KG1 (cell line): ENCODE measurements around the gene NR1I2.

Experiments
- DNase-seq: peaks from one replicate; lab custom pipeline; 2025; lab: John Stamatoyannopoulos, UW

The NR1I2 gene

DNA sequence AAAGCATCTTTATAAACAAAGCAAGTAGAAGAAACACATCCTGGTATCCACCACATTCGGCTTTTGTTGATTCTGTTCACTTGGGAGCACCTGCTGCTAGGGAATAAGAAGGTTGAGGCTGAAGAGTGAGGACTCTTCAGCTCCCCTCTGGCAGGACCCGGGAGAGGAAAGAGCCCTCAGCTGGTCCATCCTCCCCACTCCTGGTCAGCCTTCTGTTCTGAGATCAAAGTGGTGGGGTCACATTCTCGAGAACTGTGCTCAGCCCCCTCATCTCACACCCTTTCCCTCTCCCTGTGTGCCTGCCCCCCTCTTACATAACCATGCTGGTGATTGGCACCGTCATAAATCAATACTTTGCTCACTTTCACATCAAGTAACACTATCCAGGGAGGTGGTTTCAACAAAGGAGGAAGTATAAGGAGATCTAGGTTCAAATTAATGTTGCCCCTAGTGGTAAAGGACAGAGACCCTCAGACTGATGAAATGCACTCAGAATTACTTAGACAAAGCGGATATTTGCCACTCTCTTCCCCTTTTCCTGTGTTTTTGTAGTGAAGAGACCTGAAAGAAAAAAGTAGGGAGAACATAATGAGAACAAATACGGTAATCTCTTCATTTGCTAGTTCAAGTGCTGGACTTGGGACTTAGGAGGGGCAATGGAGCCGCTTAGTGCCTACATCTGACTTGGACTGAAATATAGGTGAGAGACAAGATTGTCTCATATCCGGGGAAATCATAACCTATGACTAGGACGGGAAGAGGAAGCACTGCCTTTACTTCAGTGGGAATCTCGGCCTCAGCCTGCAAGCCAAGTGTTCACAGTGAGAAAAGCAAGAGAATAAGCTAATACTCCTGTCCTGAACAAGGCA, at the start of gene NR1I2:
Gene NR1I2 (plus strand): TSS at position 772 of the 869 bp plus-strand sequence.
- DNase-seq, result no peak

DNA sequence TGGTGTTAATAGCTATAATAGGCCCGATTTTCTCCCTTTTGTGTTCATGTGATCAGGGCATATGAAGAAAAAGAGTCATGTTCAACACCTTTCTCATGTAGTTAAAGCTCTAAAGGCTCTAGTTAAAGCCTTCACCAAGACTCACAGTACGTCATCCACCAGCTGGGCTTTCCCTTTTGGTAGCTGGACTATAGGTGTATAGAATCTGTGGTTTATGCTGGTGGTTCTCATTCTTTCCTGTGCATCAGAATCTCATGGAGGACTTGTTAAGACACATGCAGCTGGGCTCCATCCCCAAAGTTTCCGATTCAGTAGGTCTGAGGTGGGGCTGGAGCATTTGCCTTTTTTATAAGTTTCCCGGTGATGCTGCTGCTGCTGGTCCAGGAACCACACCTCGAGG, 48.1 kb upstream of the NR1I2 start:
- no peak for DNase-seq

DNA sequence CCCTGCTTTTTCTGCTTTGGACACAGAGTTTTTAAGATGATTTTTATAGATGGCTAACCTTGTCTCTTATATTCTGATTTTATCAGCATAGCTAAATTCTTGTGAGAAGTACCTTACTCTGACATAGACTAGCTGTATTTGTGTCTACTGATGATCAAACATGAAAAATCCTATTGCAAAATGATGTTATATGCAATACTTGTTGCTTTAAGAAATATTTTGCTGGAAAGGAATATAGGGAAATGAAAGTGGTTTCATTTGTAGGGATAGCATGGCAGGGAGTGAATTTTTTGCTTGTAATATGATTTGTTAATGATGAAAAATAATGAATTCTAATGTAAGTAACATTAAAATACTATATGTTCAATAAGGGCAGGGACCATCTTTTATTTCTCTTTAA, 43.2 kb upstream of the NR1I2 start:
- no peak for DNase-seq

DNA sequence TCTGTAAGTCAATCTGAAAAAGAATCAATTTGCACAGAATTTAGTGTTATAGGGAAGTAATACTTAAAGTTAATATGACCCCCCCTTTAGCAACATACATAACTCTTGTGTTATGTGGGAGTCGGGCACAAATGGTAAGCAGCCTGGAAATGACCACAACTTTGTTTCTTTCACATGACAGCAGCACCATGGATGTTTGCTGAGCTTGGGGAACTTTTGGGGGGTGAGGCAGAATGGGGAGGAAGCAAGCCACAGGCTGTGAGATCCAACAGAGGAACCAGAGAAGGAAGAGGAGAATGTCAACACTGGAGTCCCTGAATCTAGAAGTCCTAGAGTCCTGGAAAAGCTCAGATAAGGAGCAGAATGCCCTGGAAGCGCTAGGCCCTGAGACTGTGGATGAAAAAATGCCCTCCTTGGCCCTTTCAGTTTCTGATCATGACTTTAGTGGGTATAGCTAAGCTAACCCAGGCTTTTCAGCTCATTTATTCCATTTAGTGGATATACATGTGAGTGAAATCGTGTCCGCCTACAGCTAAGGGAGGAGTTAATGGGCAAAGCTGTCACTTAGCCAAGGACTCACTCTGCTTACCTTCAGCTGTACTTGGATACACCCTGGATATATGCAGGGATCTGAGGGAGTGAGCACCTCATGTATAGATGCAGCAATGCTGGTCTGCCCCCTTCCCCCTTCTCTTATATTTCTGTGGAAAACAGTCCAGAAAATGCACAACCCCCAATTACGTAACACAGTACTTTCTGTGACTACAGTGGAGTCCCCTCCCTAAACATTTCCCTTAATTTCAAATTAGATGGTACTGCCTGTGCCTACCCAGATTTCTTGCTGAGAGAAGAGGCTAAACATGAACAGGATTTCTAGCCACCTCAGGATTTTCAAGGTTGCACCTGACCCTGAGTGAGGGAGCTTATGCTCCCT, 40.0 kb upstream of the NR1I2 start:
- DNase-seq, result no peak

DNA sequence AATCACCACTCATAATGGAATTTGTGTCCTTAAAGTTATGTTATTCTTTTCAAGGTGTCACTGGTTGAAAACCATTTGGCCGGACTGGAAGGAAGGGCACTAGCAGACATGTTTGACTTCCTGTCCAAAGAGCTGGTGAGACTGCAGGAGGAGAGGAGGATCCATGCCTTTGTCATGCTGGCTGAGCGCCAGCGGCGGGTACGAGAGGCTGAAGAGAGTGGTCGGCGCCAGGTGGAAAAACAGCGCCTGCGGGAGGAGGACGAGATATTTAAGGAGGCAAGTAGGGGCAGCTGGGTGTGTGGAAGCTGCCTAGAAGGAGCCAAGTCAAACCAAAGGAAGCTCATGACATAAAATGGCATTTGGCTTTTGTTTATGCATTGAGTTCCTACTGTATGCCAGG, 38.0 kb upstream of the NR1I2 start:
- no peak for DNase-seq

DNA sequence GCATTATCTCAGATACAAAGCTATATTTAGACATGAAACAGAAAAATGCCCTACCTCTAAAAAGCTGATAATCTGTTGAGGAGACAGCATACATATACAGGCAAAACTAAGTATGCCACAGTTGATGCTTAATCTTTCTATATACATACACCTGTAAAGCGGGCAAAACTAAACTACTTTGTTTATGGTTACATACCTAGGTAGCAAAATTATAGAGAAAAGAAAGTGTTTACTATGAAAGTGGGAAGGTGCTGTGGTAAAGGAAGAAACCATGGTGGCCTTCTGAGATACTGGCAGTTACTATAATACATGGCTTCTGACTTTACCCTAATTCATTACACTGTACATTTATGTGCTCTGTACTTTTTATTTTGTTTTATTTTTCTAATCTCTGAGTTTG, 36.0 kb upstream of the NR1I2 start:
- DNase-seq, result no peak

DNA sequence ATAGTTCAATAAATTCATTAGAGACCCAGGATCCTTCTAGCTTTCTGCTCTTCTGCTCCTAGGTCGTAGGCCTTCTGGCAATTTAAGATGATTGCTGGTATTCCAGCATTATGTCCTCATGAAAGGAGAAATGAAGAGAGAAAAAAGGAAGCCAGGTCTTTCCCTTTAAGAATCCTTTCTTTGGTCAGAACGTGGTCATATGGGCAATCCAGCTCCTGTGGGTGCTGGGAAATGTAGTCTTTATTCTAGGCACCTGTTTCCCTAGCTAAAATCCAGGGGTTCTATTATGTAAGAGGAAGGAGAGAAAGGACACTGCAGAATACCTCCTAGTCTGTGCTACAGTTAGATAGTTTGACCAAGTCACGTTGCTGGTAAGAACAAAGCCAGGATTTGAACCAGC, 35.5 kb upstream of the NR1I2 start:
- DNase-seq, result no peak

DNA sequence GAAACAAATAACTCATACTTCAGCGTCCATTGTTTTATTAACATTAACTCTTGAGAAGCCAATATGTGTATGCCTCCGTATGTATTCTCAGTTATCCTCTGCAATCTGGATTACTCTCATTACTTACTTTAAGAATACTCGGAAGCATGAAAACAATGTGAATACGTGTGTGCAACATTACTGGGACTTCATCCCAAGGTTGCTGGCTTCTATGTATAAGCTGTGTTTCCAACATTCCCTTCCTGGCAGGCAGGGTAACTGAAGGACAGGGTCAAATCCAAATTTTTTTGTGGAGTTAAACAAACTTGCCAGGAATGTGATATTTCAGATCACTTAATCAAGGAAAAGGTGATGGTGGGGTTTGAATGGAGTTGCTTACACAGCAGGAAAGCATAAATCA, 34.5 kb upstream of the NR1I2 start:
- DNase-seq, result no peak

DNA sequence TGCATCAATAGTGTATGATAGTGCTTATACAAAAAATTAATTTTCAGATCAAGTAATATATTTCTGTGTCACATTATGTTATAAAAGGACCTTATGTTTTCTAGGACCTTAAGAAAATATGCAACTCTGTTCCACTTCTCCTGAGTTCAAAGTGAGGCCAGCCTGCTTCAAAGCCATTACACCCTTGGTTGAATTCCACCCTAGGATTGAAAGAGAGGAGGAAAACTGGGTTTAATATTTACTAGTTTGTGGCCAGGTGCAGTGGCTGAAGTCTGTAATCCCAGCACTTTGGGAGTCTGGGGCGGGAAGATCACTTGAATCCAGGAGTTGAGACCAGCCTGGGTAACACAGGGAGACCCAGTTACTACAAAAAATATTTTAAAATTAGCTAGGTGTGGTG, 32.9 kb upstream of the NR1I2 start:
- DNase-seq, result no peak

DNA sequence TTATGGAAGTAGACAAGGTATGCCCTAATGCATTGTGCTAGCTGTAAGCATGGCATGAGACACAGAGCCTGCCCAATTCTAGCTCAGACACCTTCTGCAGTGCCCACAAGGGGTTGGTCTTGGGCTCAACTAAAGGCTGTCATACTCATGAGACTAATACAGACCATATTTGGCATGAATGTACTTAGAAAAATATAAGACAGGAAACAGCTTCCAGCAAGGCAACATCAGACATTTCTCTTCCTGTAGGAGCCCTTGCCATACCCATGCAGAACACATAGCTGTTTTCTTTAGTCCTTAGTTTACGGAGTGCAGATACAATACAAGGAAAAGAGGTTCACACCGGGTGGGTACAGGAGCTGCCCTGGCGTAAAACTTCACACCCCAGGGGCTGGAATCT, 30.5 kb upstream of the NR1I2 start:
- DNase-seq, result no peak

DNA sequence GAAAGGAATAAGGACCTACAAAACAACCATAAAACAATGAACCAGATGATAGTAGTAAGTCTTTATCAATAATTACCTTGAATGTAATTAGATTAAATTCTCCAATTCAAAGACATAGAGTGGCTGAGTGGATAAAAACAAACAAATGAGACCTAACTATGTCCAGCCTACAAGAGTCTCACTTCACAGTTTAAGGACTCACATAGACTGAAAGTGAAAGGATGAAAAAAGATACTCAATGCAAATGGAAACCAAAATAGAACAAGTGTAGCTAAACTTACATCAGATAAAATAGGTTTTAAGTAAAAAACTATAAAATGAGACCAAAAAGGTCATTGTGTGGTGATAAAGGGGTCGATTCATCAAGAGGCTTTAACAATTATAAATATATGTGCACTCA, 21.9 kb upstream of the NR1I2 start:
- no peak for DNase-seq

DNA sequence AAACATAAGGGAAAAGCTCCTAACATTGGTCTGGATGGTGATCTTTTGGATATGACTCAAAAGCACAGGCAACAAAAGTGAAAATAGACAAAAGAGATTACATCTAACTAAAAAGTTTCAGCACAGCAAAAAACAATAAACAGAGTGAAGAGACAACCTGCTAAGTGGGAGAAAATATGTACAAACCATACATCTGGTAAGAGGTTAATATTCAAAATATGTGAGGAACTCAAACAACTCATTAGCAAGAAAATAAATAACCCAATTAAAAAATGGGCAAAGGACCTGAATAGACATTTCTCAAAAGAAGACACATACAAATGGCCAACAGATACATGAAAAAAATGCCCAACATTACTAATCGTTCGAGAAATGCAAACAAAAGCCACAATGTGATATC, 19.0 kb upstream of the NR1I2 start:
- DNase-seq, result no peak

DNA sequence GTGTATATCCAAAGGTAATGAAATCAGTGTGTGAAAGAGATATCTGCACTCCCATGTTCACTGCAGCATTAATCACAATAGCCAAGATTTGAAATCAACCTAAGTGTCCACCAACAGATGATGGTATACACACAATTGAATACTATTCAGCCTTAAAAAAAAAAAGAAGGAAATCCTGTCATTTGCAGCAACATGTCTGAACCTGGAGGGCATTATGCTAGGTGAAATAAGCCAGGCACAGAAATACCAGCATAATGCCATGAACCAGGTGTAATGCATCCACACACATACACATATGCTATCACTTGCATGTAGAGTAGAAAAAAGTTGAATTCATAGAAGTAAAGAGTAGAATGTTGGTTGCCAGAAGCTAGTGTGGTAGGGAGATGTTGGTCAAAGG, 18.4 kb upstream of the NR1I2 start:
- no peak for DNase-seq

DNA sequence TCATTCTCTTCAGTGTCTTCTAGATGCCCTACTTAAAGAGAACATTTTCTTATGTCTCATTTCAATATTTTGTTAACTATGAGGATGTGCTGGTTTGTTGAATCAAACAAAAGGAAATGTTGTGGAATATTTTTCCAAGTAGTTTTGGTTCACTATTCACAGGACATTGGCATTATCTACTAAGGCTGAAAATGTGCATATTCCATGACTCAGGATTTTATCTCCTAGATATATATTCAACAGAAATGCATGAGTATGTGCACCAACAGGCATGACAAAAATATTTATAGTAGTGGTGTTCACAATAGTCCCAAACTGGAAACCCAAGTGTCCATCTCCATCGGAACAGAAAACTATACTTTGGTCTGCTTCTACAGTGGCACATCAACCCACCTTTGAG, 16.7 kb upstream of the NR1I2 start:
- no peak for DNase-seq

DNA sequence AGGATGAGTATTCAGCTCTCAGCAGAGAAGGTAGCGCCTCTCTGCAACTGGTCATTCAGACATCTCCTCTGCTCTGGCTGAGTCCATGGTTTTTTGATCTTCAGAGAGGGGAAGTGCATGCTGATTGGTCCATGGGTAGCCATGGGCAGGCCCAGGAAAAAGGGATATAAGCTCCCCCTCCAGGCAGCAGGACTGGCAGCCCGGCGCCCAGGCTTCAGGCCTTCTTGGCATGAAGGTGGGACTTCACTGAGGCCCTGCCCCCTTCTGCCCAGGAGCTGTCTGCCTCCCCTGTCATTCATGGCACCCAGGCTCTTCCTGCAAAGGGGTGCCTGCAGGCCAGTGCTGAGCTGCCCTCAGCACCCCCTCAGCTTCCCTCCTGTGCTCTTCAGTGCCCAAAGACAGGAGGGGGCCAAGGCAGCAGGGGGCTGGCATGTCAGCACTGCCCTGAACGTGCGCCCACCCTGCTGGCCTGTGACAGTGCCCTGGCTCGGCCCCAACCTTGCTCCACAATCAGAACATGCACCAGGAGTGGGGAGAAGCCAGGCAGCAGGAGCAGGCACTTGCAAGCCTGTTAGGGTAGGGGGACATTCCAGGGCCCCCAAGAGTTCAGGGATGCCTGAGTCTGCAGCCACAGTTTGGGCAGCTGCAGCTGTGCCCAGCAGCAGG, 13.8 kb upstream of the NR1I2 start:
- DNase-seq, result no peak

DNA sequence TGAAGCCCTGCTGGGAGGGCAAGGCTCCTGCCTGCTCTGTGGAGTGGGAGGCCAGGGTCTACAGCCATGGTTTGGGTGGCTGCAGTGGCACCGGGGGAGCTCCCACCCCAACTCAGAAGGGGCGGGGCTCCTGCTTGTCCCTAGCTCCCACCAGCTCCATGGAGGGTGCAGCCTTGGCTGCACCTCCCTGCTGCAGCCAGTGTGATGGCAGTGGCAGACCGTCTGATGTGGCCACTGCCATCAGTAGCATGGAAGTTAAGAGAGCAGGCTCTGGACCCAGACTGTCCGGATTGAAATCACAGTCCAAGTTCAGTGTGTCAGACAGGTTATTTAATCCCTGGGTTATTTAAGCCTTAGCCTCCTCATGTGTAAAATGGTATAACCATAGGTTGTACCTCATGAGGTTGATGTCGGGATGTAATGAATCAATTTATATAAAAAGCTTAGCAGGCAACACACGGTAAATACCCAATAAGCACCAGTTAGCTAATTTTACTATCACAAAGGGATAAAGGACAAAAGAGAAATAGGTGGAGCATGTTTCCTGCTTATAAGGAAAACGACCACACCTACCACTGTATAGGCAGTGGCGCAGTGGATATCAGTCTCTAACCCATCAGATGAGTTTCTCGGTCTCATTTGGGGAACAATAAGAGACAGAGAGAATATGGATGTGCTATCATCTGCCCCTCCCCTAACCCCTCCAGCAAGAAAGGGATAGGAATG, 13.1 kb upstream of the NR1I2 start:
- no peak for DNase-seq

DNA sequence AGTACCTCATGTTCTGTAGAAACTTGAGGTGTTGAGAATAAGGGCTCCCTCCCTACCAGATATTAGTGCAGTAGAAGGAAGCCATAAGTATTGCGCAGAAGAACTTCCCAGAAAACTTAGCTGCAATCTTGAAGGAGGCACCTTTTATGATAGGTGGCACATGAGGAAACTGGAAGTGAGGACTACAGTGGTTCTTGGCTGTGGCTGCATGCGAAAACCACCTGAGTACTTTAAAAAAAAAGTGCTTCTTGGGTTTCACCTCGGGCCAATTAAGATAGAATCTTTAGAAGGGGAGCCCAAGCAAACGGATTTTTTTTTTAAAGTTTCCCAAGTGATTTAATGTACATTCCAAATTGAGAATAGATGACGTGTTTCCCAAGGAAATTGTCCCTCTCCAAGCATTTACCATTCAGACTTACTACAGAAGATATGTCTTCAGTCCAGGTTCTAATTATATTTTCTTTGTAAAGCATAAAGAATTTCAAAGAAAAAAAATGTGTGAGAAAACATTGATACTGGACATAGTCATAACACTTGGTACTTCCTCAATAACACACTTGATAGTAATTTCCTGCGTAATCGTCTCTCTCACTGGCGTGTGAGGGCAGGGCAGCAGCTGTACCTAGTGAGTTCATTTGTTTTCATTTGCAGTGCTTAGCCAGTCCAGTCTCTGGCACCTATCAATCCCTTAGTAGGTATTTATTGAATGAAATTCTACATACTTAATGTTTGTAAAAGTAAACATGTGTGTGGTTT, 12.3 kb upstream of the NR1I2 start:
- no peak for DNase-seq

DNA sequence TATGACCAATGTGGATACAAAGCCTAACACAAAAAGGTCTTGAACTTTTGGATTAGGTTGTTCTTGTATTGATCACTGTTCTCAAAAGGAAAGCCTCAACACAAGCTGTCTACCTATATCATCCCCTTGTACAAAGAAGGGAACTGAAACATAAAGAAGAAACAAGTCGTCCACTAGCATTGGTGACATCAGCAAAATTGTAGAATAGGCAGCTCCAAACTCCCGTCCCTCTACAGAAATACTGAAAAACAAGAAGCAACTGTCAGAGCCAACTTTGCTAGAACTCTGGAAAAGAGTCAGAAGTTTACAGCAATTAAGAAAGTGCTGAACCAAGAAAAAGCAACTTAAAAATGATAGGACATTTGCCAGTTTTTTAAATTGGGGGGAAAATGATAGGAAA, 7.5 kb upstream of the NR1I2 start:
- DNase-seq, result no peak

DNA sequence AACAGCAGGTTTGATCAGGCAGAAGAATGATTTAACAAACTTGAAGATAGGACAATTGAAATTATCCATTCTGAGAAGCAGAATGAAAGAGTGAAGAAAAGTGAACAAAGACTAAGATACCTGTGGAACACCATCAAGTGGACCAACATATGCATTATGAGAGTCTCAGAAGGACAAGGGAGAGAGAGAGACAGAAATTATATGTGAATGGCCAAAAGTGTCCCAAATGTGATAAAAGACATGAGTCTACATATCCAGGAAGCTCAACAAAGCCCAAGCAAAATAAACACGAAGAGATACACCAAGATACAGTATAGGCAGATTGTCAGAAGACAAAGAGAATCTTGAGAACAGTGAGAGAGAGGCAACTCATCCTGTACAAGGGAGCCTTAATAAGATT, 5.6 kb upstream of the NR1I2 start:
- DNase-seq, result no peak

DNA sequence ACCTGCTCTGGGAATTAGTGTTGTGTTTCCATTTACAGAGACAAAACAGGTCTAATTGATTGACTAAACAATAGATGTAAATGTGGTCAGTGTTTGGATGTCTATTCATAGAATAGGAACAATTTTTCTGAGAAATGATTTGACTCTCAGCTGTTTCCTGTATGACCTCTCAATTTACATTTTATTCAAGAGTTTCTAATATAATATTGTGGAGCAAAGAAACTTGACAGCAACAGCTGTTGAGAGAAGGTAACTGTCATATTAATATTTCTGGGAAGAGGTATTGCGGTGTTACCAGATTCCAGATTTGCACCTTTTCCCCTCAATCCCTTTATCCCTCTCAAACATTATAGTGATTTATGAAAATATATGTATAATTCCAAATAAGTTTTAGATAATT, 3.7 kb upstream of the NR1I2 start:
- no peak for DNase-seq

DNA sequence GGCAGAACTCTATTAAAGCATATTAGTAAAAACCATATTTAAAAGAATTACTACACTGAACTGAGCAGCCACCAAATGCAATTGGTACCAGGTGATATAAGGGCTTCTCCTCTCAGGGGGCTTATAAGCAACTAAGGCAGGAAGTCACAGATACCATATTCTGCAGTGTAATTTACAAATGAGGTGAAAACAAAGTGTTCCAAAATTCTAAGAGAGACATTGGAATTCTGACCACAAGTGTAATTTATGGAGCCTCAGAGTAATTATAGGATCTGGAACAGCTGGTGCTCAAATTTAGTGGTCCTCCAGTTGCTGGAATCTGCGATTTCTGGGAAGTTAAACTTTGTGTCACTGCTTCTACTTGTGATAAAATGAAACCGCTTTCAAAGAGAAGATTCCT, 3.1 kb upstream of the NR1I2 start:
- DNase-seq, result no peak
